Right ventricle myocardium superior (tissue), 1 donor: ENCODE results near the gene ZNF581. TPM values are rescaled to one million over a fixed set of nuclear protein-coding genes. Genes with fewer than 3 reads are reported as not detected.

ENCODE experiments used
- ATAC-seq: fragments of 200-7000 bp; cut with Tn5 transposase; one replicate; pipeline ENCODE4 v1.9.1; 2020; ENCODE audit warnings: mild to moderate bottlenecking; ENCODE audit not compliant: poor library complexity
- DNase-seq: peaks from one replicate; pipeline ENCODE4 v3.0.0-alpha.2; 2020
- intact Hi-C: fragments of 100-400 bp; cut with DNase I; formaldehyde crosslinking; loops from one replicate; pipeline ENCODE4 v1.11.2; 2022
- total RNA-seq: library from RNA; stranded (reverse); fragmentation: NEBNext Ultra II Directional; extraction: Animal tissue kit (Norgen Biotek cat#: 25700); gene quantifications from one replicate; pipeline ENCODE4 v1.2.1, GENCODE V29; 2021
- donor health status: DM: no; HTN: yes; CAD: no; lungs with severe emphysema.

Gene ZNF581
- total RNA-seq, 1 donor from 2014 or later, result 7.1 TPM

DNA sequence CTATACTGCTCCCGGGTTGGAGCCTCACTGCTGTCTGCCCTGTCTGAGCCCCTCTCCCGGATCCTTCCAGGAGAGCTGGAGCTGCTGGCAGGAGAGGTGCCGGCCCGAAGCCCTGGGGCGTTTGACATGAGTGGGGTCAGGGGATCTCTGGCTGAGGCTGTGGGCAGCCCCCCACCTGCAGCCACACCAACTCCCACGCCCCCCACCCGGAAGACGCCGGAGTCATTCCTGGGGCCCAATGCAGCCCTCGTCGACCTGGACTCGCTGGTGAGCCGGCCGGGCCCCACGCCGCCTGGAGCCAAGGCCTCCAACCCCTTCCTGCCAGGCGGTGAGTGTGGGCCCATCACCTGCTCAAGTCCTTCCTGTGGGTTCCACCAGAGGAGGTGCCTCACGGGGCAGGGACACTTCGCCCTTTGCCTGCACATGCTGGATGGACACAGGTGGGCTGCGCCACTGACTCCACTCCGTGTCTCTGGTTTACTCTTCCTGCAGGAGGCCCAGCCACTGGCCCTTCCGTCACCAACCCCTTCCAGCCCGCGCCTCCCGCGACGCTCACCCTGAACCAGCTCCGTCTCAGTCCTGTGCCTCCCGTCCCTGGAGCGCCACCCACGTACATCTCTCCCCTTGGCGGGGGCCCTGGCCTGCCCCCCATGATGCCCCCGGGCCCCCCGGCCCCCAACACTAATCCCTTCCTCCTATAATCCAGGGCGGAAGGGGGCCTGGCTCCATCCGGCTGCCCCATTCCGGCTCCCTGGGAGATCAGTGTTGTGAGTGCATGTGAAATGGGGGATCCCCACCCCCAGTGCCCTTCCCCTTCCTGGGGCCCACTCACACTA lies 51.4 kb downstream of the ZNF581 start:
- DNase-seq (peak; percentile 39), ATAC-seq (no peak)
- intact Hi-C loops, result no loop called here

Other genes with a start within 250 kb of the ZNF581 start
- 22.6 TPM for gene UBE2S, start 235.9 kb upstream of the ZNF581 start, total RNA-seq
- not detected for gene SHISA7, start 200.3 kb upstream of the ZNF581 start, total RNA-seq
- gene ISOC2, start 182.0 kb upstream of the ZNF581 start, total RNA-seq, result 48.9 TPM
- not detected for gene C19orf85, start 178.9 kb upstream of the ZNF581 start, total RNA-seq
- gene ZNF628, start 167.0 kb upstream of the ZNF581 start, total RNA-seq, result 4.7 TPM
- gene NAT14, start 158.5 kb upstream of the ZNF581 start, total RNA-seq, result 2.9 TPM
- 2.6 TPM for gene SSC5D, start 155.2 kb upstream of the ZNF581 start, total RNA-seq
- gene SBK2, start 106.5 kb upstream of the ZNF581 start, total RNA-seq, result 15.6 TPM
- 27.4 TPM for gene SBK3, start 98.1 kb upstream of the ZNF581 start, total RNA-seq
- 13.6 TPM for gene ZNF579, start 62.8 kb upstream of the ZNF581 start, total RNA-seq
- 13.0 TPM for gene FIZ1, start 44.1 kb upstream of the ZNF581 start, total RNA-seq
- 17.5 TPM for gene ZNF524, start 43.4 kb upstream of the ZNF581 start, total RNA-seq
- 17.4 TPM for gene ZNF865, start 38.0 kb upstream of the ZNF581 start, total RNA-seq
- gene ZNF784, start 19.1 kb upstream of the ZNF581 start, total RNA-seq, result 11.7 TPM
- gene ZNF580, start 2.6 kb upstream of the ZNF581 start, total RNA-seq, result 11.9 TPM
- 20.5 TPM for gene CCDC106, start 4.6 kb downstream of the ZNF581 start, total RNA-seq
- gene U2AF2, start 11.4 kb downstream of the ZNF581 start, total RNA-seq, result 75.1 TPM
- 223 TPM for gene EPN1, start 31.6 kb downstream of the ZNF581 start, total RNA-seq
- not detected for gene NLRP9, start 94.8 kb downstream of the ZNF581 start, total RNA-seq
- gene RFPL4A, start 115.4 kb downstream of the ZNF581 start, total RNA-seq, result not detected
- not detected for gene RFPL4AL1, start 125.5 kb downstream of the ZNF581 start, total RNA-seq
- gene NLRP11, start 188.3 kb downstream of the ZNF581 start, total RNA-seq, result not detected
- not detected for gene NLRP4, start 192.9 kb downstream of the ZNF581 start, total RNA-seq